Measurements from ENCODE around the gene CLGN.

CLGN gene

DNA sequence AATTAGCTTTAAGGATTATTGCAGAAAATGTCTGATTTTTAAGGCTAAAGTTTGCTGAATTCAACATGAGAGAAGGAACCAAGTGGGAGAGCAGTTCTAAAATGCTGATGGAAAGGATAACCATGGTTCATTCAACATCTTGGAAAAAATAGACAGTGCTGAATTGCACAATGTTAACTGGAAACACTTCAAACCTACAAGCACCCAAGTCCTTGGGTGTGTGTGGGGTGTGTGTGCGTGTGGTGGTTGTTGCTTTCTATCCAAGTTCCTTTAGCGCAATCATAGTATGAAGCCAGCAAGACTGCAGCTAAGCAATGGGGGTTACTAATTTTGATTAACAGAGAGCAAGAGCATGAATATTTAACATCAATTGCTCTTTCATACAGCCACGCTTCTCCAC, 83.3 kb downstream of the CLGN start:
- in situ Hi-C loops (cut with HindIII; ENCODE audit: low sequenced_read_pairs), result no loop called here

- in situ Hi-C loops (cut with HindIII; ENCODE audit: low sequenced_read_pairs), result no loop called here
These were observed 84.1 kb downstream of the CLGN start for GRCh38 chr4:140343303-140343702.

DNA sequence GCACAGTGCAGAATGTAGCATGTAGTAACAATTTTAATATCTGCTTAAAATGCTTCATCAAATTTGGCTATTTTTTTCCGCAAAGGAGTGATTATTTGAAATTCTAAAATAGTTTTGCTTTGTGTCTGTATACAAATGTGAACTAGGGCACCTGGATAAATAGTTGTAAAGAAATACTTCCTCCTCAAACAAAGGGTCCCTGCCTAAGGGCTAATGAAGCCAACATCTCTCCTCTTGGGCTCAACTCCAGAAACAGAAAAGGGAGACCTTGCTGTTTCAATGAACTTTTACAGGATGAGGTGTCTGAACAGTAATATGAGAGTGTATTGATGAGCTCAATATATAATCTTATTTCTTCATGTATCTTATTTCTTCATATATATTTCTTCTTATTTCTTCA, 84.8 kb downstream of the CLGN start:
- in situ Hi-C loops (cut with HindIII; ENCODE audit: low sequenced_read_pairs), result no loop called here

Measured in DLD1 (cell line).